ENCODE data around the gene HSF2BP.
"Not testable (repeated sequence)": the region's sequence is repeated elsewhere in the genome, so short reads cannot be mapped to it uniquely, and the experiment has no call there.

Gene HSF2BP

DNA sequence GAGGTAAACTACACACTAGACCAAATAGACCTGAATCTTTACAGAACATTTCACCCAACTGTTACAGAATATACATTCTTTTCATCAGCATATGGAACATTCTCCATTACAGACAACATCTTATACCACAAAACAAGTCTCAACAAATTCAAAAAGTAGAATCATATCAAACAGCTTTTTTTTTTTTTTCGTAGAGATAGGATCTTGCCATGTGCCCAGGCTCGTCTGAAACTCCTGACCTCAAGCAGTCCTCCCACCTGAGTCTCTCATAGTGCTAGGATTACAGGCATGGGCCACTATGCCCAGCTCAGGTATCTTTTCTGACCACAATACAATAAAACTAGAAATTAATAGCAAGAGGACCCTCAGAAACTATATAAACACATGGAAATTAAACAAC, 36.5 kb downstream of the HSF2BP start:
- no peak for DNase-seq (ENCODE audit: extremely low read depth, low read depth)
- H3K4me3 ChIP-seq (replicated peaks; ENCODE audit: low read depth, low read length) = no peak overlapping the region
- TF ChIP-seq, protein P1, sequence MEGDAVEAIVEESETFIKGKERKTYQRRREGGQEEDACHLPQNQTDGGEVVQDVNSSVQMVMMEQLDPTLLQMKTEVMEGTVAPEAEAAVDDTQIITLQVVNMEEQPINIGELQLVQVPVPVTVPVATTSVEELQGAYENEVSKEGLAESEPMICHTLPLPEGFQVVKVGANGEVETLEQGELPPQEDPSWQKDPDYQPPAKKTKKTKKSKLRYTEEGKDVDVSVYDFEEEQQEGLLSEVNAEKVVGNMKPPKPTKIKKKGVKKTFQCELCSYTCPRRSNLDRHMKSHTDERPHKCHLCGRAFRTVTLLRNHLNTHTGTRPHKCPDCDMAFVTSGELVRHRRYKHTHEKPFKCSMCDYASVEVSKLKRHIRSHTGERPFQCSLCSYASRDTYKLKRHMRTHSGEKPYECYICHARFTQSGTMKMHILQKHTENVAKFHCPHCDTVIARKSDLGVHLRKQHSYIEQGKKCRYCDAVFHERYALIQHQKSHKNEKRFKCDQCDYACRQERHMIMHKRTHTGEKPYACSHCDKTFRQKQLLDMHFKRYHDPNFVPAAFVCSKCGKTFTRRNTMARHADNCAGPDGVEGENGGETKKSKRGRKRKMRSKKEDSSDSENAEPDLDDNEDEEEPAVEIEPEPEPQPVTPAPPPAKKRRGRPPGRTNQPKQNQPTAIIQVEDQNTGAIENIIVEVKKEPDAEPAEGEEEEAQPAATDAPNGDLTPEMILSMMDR (IDR thresholded peaks at IDR 0.05; ENCODE audit: low read depth, low read length, missing control alignments) = no peak

DNA sequence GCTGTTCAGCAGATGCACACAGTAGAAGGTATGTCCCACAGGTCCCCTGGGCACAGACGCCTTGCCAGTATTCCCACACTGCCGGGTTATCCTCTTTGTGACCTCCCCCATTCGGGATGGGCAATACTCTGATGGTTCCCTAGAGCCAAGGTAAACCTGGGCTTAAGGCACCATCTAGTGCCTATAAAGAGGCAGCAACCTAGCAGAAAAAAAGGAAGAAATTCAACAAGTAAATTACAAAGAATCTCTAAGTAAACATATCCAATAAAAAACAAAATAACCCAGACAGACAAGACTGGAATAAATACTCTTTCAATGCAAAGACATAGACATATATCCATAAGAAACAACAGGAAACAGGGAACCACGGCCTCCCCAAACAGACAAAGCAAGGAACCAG, 39.4 kb downstream of the HSF2BP start:
- no peak for DNase-seq (ENCODE audit: extremely low read depth, low read depth)
- TF ChIP-seq, protein P1 (IDR thresholded peaks at IDR 0.05; ENCODE audit: low read depth, low read length, missing control alignments) = peak; percentile 6
- H3K4me3 ChIP-seq (replicated peaks; ENCODE audit: low read depth, low read length) = no peak overlapping the region

DNA sequence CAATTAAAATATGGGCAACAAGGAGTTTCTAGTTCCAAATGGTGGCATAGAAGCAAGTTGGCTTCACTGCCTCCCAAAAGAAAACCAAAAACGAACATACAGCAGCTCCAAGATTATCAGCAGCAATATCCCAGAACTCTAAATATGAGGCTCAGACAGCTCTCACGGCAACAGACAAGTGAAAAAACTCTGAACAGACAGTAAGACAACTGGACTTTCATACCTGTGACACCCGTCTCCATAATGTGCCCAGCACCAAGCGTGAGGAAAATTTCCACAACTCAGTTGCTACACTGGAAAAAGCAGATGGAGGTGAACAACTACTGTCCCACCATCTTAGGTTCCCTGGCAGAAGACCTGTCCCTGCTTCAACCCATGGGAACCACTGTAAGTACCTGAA, 39.9 kb downstream of the HSF2BP start:
- DNase-seq (ENCODE audit: extremely low read depth, low read depth) = no peak
- no peak overlapping the region for H3K4me3 ChIP-seq (replicated peaks; ENCODE audit: low read depth, low read length)
- TF ChIP-seq, protein P1 (IDR thresholded peaks at IDR 0.05; ENCODE audit: low read depth, low read length, missing control alignments) = no peak

DNA sequence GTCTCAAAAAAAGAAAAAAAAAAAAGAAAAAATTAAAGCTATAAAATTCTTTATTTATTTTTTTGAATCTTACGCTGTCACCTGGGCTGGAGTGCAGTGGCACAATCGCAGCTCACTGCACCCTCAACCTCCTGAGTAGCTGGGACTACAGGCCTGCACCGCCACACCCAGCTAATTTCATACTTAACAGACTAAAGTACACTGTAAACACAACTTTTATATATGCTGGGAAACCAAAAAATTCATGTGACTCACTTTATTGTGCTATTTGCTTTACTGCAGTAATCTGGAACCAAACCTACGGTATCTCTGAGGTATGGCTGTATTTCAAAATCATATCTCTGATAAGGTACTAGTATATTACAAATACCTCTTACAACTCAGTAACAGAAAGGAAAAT, 40.3 kb downstream of the HSF2BP start:
- H3K4me3 ChIP-seq (replicated peaks; ENCODE audit: low read depth, low read length) = no peak overlapping the region
- no peak for DNase-seq (ENCODE audit: extremely low read depth, low read depth)
- TF ChIP-seq, protein P1 (IDR thresholded peaks at IDR 0.05; ENCODE audit: low read depth, low read length, missing control alignments) = no peak

DNA sequence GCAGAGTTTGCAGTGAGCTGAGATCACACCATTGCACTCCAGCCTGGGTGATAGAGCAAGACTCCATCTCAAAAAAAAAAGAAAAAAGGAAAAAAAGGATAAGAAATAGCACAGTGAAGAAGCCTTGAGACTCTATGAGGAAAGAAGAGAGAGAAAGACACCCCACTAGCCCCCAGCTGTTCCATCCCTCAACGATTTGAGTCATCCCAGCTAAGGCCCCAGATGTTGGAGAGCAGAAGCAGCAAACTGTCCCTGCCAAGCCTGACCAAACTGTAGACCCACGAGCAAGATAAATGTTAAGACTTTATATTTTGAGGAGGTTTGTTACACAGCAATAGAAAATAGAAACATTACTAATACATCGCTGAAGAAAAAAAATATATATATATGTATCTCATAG, 42.4 kb downstream of the HSF2BP start:
- not testable (repeated sequence) for DNase-seq (ENCODE audit: extremely low read depth, low read depth); H3K4me3 ChIP-seq (replicated peaks; ENCODE audit: low read depth, low read length)

DNA sequence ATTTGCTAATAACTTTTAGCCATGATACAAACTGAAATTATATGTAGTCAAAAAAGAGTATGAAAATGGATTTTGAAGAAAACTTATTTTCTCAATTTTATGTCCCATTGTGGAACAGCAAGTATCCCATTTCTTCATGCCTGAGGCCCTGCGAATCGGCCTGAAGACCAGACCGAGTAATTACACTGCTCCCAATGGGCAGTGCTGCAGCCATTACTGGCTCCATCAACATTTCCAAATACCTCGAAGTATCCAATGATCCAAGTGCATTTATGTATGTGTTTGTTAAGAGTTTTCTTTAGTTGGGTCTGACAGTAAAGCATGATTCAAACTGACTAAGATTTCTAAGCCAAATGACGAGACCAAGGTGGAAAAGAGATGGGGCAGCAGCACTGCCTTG, 44.4 kb downstream of the HSF2BP start:
- no peak for DNase-seq (ENCODE audit: extremely low read depth, low read depth)
- no peak overlapping the region for H3K4me3 ChIP-seq (replicated peaks; ENCODE audit: low read depth, low read length)
- TF ChIP-seq, protein P1 (IDR thresholded peaks at IDR 0.05; ENCODE audit: low read depth, low read length, missing control alignments) = no peak

DNA sequence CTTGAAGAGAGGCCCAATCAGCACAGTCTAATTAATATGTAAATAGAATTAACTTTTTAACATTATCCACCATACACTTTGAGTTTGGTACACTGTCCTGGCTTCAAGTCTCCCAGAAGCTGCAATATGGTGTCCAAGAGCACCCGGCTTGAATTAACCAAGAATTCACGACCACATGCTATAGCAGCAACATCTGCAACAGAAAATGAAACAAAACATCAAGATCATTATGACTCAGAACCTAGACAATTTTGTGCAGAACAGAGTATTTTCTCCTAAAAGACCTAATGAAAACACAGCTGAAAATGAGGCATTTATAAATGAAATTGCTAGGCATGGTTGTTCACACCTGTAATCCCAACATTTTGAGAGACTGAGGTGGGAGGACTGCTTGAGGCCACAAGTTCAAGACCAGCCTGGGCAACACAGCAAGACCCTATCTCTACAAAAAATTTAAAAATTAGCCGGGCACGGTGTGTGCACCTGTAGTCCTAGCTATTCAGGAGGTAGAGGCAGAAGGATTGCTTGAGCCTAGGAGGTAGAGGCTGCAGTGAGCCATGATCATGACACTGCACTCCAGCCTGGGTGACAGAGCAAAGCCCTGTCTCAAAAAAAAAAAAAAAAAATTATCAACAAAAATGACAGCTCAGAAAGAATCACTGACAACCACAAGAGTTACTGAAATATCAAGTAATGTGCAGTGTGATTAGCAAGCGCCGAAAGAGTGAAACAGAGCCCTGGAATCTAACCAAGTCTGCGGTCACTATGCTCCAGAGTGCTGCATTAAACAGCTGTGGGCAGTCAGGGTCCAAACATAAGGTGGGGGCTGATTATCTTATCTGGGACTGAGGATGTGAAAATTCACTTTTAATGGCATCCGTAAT, 45.3 kb downstream of the HSF2BP start:
- no peak overlapping the region for H3K4me3 ChIP-seq (replicated peaks; ENCODE audit: low read depth, low read length)
- TF ChIP-seq, protein P1 (IDR thresholded peaks at IDR 0.05; ENCODE audit: low read depth, low read length, missing control alignments) = no peak
- DNase-seq (ENCODE audit: extremely low read depth, low read depth) = no peak

All from HFF-Myc (cell line).